WTC11 (cell line): Measurements from ENCODE around the gene CEBPG. TPM values are rescaled to one million over a fixed set of nuclear protein-coding genes. Genes with fewer than 3 reads are reported as not detected.

ENCODE experiments used
- ATAC-seq: fragments of 200-7000 bp; cut with Tn5 transposase; 2 replicates; pipeline ENCODE4 v1.10.0; 2021; ENCODE audit warnings: mild to moderate bottlenecking, moderate library complexity
- CTCF ChIA-PET: fragments of 300-600 bp; sonication (Branson Sonifier 250); formaldehyde crosslinking; loops from one replicate; lab custom pipeline; 2021; ENCODE audit warnings: antibody characterized with exemption; lab: Charles Lee
- POLR2A ChIA-PET: fragments of 350-600 bp; sonication (Branson Sonifier 250); formaldehyde crosslinking; loops from one replicate; lab custom pipeline; 2021; ENCODE audit warnings: antibody characterized with exemption; lab: Charles Lee
- DNase-seq: peaks from one replicate; pipeline ENCODE4 v3.0.0; 2021; ENCODE audit warnings: low spot score
- H3K27ac Mint-ChIP-seq: 2 replicates; pipeline ENCODE4 v1.8.0; 2021; ENCODE audit warnings: mixed read lengths
- H3K27me3 Mint-ChIP-seq: 2 replicates; pipeline ENCODE4 v1.8.0; 2021; ENCODE audit warnings: low read depth, mild to moderate bottlenecking, moderate library complexity, mixed read lengths
- H3K36me3 Mint-ChIP-seq: 2 replicates; pipeline ENCODE4 v1.8.0; 2021; ENCODE audit warnings: mixed read lengths
- H3K4me1 Mint-ChIP-seq: 2 replicates; pipeline ENCODE4 v1.8.0; 2022; ENCODE audit warnings: mixed read lengths
- H3K4me3 Mint-ChIP-seq: 2 replicates; pipeline ENCODE4 v1.8.0; 2021; ENCODE audit warnings: mild to moderate bottlenecking, moderate library complexity, mixed read lengths
- H3K9me3 Mint-ChIP-seq: 2 replicates; pipeline ENCODE4 v1.8.0; 2021; ENCODE audit warnings: mixed read lengths
- CBFB ChIP-seq: sonication (generic); formaldehyde crosslinking; IDR thresholded peaks from 2 replicates; pipeline ENCODE4 v1.8.1; 2022; ENCODE audit warnings: mild to moderate bottlenecking, low read depth, missing genetic modification reagents
- ELF4 ChIP-seq: sonication (generic); formaldehyde crosslinking; IDR thresholded peaks from 2 replicates; pipeline ENCODE4 v1.8.1; 2022; ENCODE audit warnings: low read depth, mild to moderate bottlenecking, moderate library complexity, missing genetic modification reagents
- ESRRA ChIP-seq: sonication (generic); formaldehyde crosslinking; IDR thresholded peaks from 2 replicates; pipeline ENCODE4 v1.8.1; 2022; ENCODE audit warnings: mild to moderate bottlenecking, missing genetic modification reagents, borderline replicate concordance
- SMAD4 ChIP-seq: sonication (generic); formaldehyde crosslinking; IDR thresholded peaks from 2 replicates; pipeline ENCODE4 v1.8.0; 2022; ENCODE audit warnings: mild to moderate bottlenecking, missing genetic modification reagents
- SOX15 ChIP-seq: fragments of 250-450 bp; sonication (Bioruptor Pico); IDR thresholded peaks from 2 replicates; pipeline ENCODE4 v1.9.0; 2021; ENCODE audit warnings: mild to moderate bottlenecking
- TCF7 ChIP-seq: sonication (generic); formaldehyde crosslinking; IDR thresholded peaks from 2 replicates; pipeline ENCODE4 v1.8.0; 2022; ENCODE audit warnings: mild to moderate bottlenecking, low read depth, missing genetic modification reagents, moderate library complexity
- ZBTB21 ChIP-seq: sonication (generic); formaldehyde crosslinking; IDR thresholded peaks from 2 replicates; pipeline ENCODE4 v1.8.1; 2023; ENCODE audit warnings: mild to moderate bottlenecking, missing genetic modification reagents, borderline replicate concordance
- total RNA-seq: library from RNA; stranded (reverse); gene quantifications from 3 replicates; pipeline ENCODE4 v1.2.3, GENCODE V29; 2021
- TF ChIP-seq, protein P1 (sequence below): sonication (generic); formaldehyde crosslinking; IDR thresholded peaks from 2 replicates; pipeline ENCODE4 v1.8.1; 2023; ENCODE audit warnings: mild to moderate bottlenecking, moderate library complexity, missing genetic modification reagents
- TF ChIP-seq, protein P2 (sequence below): sonication (generic); formaldehyde crosslinking; IDR thresholded peaks from 2 replicates; pipeline ENCODE4 v1.8.1; 2022; ENCODE audit warnings: missing genetic modification reagents, borderline replicate concordance
- TF ChIP-seq, protein P3 (sequence below): sonication (generic); formaldehyde crosslinking; IDR thresholded peaks from 2 replicates; pipeline ENCODE4 v1.8.1; 2023; ENCODE audit warnings: mild to moderate bottlenecking, missing genetic modification reagents
- TF ChIP-seq, protein P4 (sequence below): fragments of 250-450 bp; sonication (Bioruptor Pico); IDR thresholded peaks from 2 replicates; pipeline ENCODE4 v1.9.0; 2021; ENCODE audit warnings: mild to moderate bottlenecking
- TF ChIP-seq, protein P5 (sequence below): sonication (generic); formaldehyde crosslinking; IDR thresholded peaks from 2 replicates; pipeline ENCODE4 v1.8.1; 2023; ENCODE audit warnings: mild to moderate bottlenecking, missing genetic modification reagents
- TF ChIP-seq, protein P6 (sequence below): sonication (generic); formaldehyde crosslinking; IDR thresholded peaks from 2 replicates; pipeline ENCODE4 v1.8.0; 2022; ENCODE audit warnings: missing genetic modification reagents
- TF ChIP-seq, protein P7 (sequence below): sonication (generic); formaldehyde crosslinking; IDR thresholded peaks from 2 replicates; pipeline ENCODE4 v1.8.1; 2022; ENCODE audit warnings: low read depth, mild to moderate bottlenecking, moderate library complexity, missing genetic modification reagents, borderline replicate concordance
- TF ChIP-seq, protein P8 (sequence below): sonication (generic); formaldehyde crosslinking; IDR thresholded peaks from 2 replicates; pipeline ENCODE4 v1.8.1; 2022; ENCODE audit warnings: mild to moderate bottlenecking, moderate library complexity, missing genetic modification reagents

The CEBPG gene
- total RNA-seq, 1 experiment from 2014 or later: 33.1 TPM

DNA sequence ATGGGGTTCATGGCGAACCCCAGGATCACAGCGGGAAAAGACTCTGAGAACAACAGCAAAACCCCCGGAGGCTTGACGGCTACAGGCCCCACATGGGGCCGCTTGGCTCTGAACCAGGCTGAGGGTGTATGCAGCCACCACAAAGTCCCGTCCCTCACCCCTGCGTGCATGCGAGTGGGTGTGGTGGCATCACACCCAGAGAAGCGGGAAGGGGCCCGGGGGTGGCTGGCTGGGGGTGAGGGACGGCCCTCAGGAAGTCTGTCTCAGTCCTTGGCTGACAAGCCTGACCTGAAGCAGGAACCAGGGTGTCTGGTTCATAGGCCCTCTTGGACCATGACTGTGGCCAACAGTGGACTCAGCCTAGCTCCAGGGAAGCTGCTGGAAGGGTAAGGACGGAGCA lies 34.2 kb downstream of the CEBPG start:
- Mint-ChIP-seq H3K4me1 (peaks cover 4% of the 10 kb centered on the region; the same call in 1 of the 2 replicates), H3K27me3 (no peaks in the 10 kb centered on the region), H3K9me3 (no peaks in the 10 kb centered on the region), H3K4me3 (no peak overlapping the region), H3K36me3 (no peaks in the 10 kb centered on the region), H3K27ac (no peak overlapping the region)
- CTCF ChIA-PET: interaction anchor here (1.0 to 3.3 kb wide), 8 partner anchors 10 to 361 kb away, joined by 4 to 46 read pairs (median 14); no protein-coding TSS in a partner anchor
- POLR2A ChIA-PET: interaction anchor here (0.6 kb wide), 1 partner anchor 223 kb away, joined by 3 read pairs; no protein-coding TSS in a partner anchor
- no peak for TF ChIP-seq SOX15 (CRISPR knock-in tag)
- TF ChIP-seq, protein P1, sequence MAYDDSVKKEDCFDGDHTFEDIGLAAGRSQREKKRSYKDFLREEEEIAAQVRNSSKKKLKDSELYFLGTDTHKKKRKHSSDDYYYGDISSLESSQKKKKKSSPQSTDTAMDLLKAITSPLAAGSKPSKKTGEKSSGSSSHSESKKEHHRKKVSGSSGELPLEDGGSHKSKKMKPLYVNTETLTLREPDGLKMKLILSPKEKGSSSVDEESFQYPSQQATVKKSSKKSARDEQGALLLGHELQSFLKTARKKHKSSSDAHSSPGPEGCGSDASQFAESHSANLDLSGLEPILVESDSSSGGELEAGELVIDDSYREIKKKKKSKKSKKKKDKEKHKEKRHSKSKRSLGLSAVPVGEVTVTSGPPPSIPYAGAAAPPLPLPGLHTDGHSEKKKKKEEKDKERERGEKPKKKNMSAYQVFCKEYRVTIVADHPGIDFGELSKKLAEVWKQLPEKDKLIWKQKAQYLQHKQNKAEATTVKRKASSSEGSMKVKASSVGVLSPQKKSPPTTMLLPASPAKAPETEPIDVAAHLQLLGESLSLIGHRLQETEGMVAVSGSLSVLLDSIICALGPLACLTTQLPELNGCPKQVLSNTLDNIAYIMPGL (CRISPR knock-in tag): no peak
- DNase-seq (no peak), ATAC-seq (no peak)

DNA sequence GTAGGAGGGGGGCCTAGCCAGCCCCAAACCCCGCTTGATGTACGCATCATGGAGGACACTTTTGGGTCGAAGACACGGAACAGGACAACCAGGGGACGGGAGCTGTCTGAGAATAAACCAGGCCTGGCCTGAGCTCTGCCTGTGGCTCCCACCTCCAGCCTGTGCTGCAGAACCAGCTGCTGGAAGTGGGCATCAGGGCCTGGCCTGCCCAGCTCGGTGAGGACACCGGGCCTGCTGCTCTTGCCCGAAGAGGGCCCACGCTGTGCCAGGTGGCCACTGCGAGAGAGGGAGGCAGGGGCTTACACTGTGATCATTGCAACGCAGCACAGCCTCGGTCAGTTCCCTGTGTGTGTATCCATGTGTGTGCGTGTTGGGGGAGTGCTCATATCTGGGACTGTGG lies 34.6 kb downstream of the CEBPG start:
- Mint-ChIP-seq H3K9me3 (no peaks in the 10 kb centered on the region), H3K27me3 (no peaks in the 10 kb centered on the region), H3K4me3 (no peak overlapping the region), H3K27ac (no peak overlapping the region), H3K4me1 (peaks cover 4% of the 10 kb centered on the region; the same call in 1 of the 2 replicates), H3K36me3 (no peaks in the 10 kb centered on the region)
- TF ChIP-seq ELF4: no peak
- TF ChIP-seq, protein P2, sequence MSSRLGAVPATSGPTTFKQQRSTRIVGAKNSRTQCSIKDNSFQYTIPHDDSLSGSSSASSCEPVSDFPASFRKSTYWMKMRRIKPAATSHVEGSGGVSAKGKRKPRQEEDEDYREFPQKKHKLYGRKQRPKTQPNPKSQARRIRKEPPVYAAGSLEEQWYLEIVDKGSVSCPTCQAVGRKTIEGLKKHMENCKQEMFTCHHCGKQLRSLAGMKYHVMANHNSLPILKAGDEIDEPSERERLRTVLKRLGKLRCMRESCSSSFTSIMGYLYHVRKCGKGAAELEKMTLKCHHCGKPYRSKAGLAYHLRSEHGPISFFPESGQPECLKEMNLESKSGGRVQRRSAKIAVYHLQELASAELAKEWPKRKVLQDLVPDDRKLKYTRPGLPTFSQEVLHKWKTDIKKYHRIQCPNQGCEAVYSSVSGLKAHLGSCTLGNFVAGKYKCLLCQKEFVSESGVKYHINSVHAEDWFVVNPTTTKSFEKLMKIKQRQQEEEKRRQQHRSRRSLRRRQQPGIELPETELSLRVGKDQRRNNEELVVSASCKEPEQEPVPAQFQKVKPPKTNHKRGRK: no peak
- no peak for TF ChIP-seq CBFB
- TF ChIP-seq SMAD4 (CRISPR knock-in tag): no peak
- no peak for TF ChIP-seq ZBTB21
- TF ChIP-seq, protein P3, sequence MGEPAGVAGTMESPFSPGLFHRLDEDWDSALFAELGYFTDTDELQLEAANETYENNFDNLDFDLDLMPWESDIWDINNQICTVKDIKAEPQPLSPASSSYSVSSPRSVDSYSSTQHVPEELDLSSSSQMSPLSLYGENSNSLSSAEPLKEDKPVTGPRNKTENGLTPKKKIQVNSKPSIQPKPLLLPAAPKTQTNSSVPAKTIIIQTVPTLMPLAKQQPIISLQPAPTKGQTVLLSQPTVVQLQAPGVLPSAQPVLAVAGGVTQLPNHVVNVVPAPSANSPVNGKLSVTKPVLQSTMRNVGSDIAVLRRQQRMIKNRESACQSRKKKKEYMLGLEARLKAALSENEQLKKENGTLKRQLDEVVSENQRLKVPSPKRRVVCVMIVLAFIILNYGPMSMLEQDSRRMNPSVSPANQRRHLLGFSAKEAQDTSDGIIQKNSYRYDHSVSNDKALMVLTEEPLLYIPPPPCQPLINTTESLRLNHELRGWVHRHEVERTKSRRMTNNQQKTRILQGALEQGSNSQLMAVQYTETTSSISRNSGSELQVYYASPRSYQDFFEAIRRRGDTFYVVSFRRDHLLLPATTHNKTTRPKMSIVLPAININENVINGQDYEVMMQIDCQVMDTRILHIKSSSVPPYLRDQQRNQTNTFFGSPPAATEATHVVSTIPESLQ: no peak
- TF ChIP-seq, protein P4, sequence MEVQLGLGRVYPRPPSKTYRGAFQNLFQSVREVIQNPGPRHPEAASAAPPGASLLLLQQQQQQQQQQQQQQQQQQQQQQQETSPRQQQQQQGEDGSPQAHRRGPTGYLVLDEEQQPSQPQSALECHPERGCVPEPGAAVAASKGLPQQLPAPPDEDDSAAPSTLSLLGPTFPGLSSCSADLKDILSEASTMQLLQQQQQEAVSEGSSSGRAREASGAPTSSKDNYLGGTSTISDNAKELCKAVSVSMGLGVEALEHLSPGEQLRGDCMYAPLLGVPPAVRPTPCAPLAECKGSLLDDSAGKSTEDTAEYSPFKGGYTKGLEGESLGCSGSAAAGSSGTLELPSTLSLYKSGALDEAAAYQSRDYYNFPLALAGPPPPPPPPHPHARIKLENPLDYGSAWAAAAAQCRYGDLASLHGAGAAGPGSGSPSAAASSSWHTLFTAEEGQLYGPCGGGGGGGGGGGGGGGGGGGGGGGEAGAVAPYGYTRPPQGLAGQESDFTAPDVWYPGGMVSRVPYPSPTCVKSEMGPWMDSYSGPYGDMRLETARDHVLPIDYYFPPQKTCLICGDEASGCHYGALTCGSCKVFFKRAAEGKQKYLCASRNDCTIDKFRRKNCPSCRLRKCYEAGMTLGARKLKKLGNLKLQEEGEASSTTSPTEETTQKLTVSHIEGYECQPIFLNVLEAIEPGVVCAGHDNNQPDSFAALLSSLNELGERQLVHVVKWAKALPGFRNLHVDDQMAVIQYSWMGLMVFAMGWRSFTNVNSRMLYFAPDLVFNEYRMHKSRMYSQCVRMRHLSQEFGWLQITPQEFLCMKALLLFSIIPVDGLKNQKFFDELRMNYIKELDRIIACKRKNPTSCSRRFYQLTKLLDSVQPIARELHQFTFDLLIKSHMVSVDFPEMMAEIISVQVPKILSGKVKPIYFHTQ (CRISPR knock-in tag): no peak
- no peak for TF ChIP-seq ESRRA (CRISPR knock-in tag)
- TF ChIP-seq, protein P5, sequence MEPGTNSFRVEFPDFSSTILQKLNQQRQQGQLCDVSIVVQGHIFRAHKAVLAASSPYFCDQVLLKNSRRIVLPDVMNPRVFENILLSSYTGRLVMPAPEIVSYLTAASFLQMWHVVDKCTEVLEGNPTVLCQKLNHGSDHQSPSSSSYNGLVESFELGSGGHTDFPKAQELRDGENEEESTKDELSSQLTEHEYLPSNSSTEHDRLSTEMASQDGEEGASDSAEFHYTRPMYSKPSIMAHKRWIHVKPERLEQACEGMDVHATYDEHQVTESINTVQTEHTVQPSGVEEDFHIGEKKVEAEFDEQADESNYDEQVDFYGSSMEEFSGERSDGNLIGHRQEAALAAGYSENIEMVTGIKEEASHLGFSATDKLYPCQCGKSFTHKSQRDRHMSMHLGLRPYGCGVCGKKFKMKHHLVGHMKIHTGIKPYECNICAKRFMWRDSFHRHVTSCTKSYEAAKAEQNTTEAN (CRISPR knock-in tag): no peak
- TF ChIP-seq, protein P6, sequence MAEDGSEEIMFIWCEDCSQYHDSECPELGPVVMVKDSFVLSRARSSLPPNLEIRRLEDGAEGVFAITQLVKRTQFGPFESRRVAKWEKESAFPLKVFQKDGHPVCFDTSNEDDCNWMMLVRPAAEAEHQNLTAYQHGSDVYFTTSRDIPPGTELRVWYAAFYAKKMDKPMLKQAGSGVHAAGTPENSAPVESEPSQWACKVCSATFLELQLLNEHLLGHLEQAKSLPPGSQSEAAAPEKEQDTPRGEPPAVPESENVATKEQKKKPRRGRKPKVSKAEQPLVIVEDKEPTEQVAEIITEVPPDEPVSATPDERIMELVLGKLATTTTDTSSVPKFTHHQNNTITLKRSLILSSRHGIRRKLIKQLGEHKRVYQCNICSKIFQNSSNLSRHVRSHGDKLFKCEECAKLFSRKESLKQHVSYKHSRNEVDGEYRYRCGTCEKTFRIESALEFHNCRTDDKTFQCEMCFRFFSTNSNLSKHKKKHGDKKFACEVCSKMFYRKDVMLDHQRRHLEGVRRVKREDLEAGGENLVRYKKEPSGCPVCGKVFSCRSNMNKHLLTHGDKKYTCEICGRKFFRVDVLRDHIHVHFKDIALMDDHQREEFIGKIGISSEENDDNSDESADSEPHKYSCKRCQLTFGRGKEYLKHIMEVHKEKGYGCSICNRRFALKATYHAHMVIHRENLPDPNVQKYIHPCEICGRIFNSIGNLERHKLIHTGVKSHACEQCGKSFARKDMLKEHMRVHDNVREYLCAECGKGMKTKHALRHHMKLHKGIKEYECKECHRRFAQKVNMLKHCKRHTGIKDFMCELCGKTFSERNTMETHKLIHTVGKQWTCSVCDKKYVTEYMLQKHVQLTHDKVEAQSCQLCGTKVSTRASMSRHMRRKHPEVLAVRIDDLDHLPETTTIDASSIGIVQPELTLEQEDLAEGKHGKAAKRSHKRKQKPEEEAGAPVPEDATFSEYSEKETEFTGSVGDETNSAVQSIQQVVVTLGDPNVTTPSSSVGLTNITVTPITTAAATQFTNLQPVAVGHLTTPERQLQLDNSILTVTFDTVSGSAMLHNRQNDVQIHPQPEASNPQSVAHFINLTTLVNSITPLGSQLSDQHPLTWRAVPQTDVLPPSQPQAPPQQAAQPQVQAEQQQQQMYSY (CRISPR knock-in tag): no peak
- TF ChIP-seq, protein P7, sequence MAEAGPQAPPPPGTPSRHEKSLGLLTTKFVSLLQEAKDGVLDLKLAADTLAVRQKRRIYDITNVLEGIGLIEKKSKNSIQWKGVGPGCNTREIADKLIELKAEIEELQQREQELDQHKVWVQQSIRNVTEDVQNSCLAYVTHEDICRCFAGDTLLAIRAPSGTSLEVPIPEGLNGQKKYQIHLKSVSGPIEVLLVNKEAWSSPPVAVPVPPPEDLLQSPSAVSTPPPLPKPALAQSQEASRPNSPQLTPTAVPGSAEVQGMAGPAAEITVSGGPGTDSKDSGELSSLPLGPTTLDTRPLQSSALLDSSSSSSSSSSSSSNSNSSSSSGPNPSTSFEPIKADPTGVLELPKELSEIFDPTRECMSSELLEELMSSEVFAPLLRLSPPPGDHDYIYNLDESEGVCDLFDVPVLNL (CRISPR knock-in tag): no peak
- TF ChIP-seq TCF7: no peak
- TF ChIP-seq, protein P8, sequence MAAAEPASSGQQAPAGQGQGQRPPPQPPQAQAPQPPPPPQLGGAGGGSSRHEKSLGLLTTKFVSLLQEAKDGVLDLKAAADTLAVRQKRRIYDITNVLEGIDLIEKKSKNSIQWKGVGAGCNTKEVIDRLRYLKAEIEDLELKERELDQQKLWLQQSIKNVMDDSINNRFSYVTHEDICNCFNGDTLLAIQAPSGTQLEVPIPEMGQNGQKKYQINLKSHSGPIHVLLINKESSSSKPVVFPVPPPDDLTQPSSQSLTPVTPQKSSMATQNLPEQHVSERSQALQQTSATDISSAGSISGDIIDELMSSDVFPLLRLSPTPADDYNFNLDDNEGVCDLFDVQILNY (CRISPR knock-in tag): no peak
- no peak for TF ChIP-seq SOX15 (CRISPR knock-in tag)
- CTCF ChIA-PET: interaction anchor here (1.3 to 3.3 kb wide), 4 partner anchors 10 to 361 kb away, joined by 4 to 46 read pairs (median 26); no protein-coding TSS in a partner anchor
- no peak for ATAC-seq
- no peak for DNase-seq
- POLR2A ChIA-PET: no interaction called here
